Neutrophil (primary cell): Measurements from ENCODE around the gene LRFN2.

ENCODE experiments used
- H3K27ac ChIP-seq: fragments of 200-600 bp; sonication (generic); 2 replicates; pipeline ENCODE4 v1.5.1; 2016; ENCODE audit warnings: mild to moderate bottlenecking, moderate library complexity
- H3K27me3 ChIP-seq: fragments of 200-600 bp; sonication (generic); 2 replicates; pipeline ENCODE4 v1.6.0; 2016; ENCODE audit warnings: mild to moderate bottlenecking
- H3K36me3 ChIP-seq: fragments of 200-600 bp; sonication (generic); 2 replicates; pipeline ENCODE4 v1.5.1; 2017
- H3K4me1 ChIP-seq, 2 experiments: fragments of 200-600 bp in 1 of 2; sonication (generic) in 1 of 2; 1 replicate in 1 of 2; 2 replicates in 1 of 2; pipeline versions ENCODE4 v1.5.1 to v1.6.1; 2013 to 2016; ENCODE audit warnings: low read depth in 1 of 2, low read length in 1 of 2, mild to moderate bottlenecking in 1 of 2, moderate library complexity in 1 of 2; ENCODE audit not compliant: control insufficient read depth in 1 of 2, insufficient read depth in 1 of 2
- H3K4me3 ChIP-seq, 2 experiments: fragments of 200-600 bp in 1 of 2; sonication (generic) in 1 of 2; 1 replicate in 1 of 2; 2 replicates in 1 of 2; pipeline ENCODE4 v1.5.1; 2013 to 2016; ENCODE audit warnings: low read depth in 1 of 2, low read length in 1 of 2, mild to moderate bottlenecking in 1 of 2, moderate library complexity in 1 of 2
- H3K9me3 ChIP-seq: fragments of 200-600 bp; sonication (generic); 2 replicates; pipeline ENCODE4 v1.5.1; 2016
- TF ChIP-seq, protein P1 (sequence below): fragments of 200-600 bp; sonication (generic); IDR thresholded peaks from 2 replicates; pipeline ENCODE4 v1.5.1; 2016; ENCODE audit warnings: antibody characterized with exemption

LRFN2 gene

DNA sequence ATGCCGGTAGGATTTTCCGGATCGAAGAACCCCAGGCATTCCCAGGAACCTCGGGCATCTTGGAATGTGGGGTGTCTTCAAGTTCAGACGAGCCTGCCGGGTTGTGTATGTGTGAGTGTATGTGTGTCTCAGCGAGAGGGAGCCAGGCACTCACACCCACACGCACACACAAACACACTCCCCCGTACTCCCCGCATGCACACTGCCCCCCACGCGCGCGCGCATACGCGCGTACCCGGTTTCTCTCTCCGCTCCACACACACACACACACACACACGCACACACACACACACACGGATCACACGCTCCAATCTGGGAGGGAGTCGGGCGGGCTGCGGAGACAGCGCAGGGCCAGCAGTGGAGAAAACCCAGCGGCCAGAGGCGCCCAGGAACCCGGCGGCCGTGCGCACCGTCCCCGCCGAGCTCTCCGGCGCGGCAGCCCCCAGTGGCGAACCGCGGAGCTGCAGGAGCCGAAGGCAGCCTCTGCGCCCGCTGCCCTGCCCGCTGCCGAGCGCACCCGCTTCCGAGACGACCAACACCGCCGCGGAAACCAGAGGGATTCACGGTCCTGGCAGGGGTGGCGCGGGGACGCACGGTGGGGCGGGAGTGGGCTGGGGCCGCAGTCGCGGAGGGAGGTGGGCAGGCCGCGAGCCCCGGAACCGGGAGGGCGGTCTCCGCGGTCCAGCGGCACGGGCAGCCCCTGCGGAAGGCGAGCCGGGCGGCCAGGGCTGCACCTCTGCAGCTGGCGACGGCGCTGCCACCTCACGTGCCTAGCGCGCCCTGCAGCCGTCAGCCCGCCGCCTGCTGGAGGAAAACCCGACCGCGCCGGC lies at the start of gene LRFN2:
TSS of gene LRFN2 (minus strand) at position 125 of the 830 bp plus-strand sequence.
- no peaks in the 10 kb centered on the region for H3K9me3 ChIP-seq
- H3K27me3 ChIP-seq: peaks cover 79% of the 10 kb centered on the region
- no peaks in the 10 kb centered on the region for H3K36me3 ChIP-seq
- peaks cover 0 to 9% of the 10 kb centered on the region in 2 experiments for H3K4me1 ChIP-seq
- TF ChIP-seq, protein P1, sequence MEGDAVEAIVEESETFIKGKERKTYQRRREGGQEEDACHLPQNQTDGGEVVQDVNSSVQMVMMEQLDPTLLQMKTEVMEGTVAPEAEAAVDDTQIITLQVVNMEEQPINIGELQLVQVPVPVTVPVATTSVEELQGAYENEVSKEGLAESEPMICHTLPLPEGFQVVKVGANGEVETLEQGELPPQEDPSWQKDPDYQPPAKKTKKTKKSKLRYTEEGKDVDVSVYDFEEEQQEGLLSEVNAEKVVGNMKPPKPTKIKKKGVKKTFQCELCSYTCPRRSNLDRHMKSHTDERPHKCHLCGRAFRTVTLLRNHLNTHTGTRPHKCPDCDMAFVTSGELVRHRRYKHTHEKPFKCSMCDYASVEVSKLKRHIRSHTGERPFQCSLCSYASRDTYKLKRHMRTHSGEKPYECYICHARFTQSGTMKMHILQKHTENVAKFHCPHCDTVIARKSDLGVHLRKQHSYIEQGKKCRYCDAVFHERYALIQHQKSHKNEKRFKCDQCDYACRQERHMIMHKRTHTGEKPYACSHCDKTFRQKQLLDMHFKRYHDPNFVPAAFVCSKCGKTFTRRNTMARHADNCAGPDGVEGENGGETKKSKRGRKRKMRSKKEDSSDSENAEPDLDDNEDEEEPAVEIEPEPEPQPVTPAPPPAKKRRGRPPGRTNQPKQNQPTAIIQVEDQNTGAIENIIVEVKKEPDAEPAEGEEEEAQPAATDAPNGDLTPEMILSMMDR: no peak
- H3K4me3 ChIP-seq: no peak within 1 kb of the TSS
- H3K27ac ChIP-seq: no peak within 1 kb of the TSS

DNA sequence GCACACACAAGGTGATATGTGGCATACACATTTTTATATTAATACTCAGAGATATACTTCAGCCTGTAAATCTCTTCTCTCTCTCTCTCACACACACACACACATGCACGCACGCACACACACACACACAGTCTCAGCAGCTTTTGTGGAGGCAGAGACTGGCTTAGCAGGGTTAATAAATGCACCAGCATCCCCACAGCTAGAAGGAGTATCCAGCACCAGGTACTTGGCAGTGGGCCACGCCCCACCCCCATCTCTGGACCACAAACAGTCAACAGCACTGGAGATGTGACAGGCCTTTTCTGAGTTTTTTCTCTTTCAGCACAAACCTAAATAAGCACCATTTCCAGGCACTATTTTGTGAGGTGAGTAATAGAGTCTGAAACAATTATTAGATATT lies 47.3 kb upstream of the LRFN2 start:
- TF ChIP-seq, protein P1: no peak
- no peaks in the 10 kb centered on the region for H3K9me3 ChIP-seq
- no peaks in the 10 kb centered on the region for H3K27me3 ChIP-seq
- H3K36me3 ChIP-seq: no peaks in the 10 kb centered on the region
- no peak overlapping the region for H3K27ac ChIP-seq
- H3K4me1 ChIP-seq: no peaks in the 10 kb centered on the region
- H3K4me3 ChIP-seq: no peak overlapping the region

DNA sequence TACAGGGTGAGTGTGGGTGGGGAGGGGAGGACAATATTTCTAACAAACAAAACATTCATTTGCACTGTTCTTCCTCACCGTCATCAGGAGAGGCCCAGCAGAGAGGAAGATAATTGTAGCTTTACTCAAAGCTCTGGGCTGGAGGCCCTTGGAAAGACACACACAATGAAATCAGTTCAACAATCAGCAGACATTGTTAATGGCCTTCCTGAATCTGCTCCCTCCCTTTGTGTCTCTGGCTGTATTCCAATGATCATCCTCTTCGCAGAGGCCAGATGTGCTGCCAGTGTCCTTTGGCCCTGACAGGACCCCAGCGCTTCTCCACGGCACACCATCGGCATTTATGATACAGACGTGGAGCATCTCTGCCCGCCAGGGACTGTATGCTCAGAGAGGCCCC lies 44.6 kb upstream of the LRFN2 start:
- Histone ChIP-seq H3K27me3 (no peaks in the 10 kb centered on the region), H3K4me3 (no peak overlapping the region), H3K36me3 (no peaks in the 10 kb centered on the region), H3K27ac (no peak overlapping the region), H3K4me1 (no peaks in the 10 kb centered on the region), H3K9me3 (no peaks in the 10 kb centered on the region)
- TF ChIP-seq, protein P1: no peak

DNA sequence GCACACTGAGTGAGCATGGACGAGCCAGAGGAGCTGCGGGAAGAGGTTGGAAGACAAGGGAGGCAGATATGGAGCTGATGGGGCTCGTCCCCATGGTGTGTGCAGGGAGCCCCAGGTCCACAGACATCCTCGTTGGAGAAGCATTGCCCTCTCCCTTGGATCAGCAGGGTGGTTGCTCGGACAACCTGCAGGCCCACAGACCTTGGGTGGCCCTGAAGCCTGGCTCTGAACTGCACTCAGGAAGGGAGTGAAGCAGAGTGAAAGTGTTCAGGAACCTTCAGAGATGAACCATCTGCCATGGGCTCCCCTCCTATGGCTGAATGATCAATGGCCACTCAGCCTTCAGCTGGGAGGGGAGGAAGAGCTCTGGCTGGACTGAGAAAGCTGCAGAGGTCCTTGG lies 43.3 kb upstream of the LRFN2 start:
- H3K36me3 ChIP-seq: no peaks in the 10 kb centered on the region
- no peaks in the 10 kb centered on the region for H3K4me1 ChIP-seq
- TF ChIP-seq, protein P1: no peak

DNA sequence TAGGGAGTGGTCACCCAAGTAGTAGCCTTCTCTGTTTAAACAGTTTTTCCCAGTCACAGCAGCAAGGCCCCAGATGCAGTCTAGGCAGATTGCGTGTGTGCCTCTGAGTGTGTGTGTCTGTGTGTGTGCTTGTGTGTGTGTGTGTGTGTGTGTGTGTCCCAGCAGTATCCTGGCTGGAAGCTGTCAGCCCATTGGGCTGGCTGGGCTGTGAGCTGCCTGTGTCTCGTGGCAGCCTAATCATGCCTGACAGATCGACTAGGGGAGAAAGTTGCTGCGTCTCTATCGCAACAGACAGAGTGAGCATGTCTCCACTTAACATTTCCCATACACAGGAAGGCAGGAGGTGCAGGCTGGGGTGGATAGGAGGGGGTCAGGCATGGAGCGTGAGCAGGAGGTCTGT lies 42.9 kb upstream of the LRFN2 start:
- no peaks in the 10 kb centered on the region for H3K4me1 ChIP-seq
- H3K27me3 ChIP-seq: no peaks in the 10 kb centered on the region
- TF ChIP-seq, protein P1: no peak
- H3K4me3 ChIP-seq: no peak overlapping the region
- no peaks in the 10 kb centered on the region for H3K36me3 ChIP-seq
- no peak overlapping the region for H3K27ac ChIP-seq
- H3K9me3 ChIP-seq: no peaks in the 10 kb centered on the region

More for the DNA sequence above, 43.3 kb upstream of the LRFN2 start:
- Histone ChIP-seq H3K27me3 (no peaks in the 10 kb centered on the region), H3K9me3 (no peaks in the 10 kb centered on the region), H3K4me3 (no peak overlapping the region), H3K27ac (no peak overlapping the region)
